IMR-90 (cell line): ENCODE results near the gene PEX7. TPM values are rescaled to one million over a fixed set of nuclear protein-coding genes. Genes with fewer than 3 reads are reported as not detected.

Experiments
- ATAC-seq: fragments of 200-7000 bp; cut with Tn5 transposase; 2 replicates; pipeline ENCODE4 v1.9.1; 2020; ENCODE audit warnings: low read depth, mild to moderate bottlenecking, moderate library complexity
- BruUV-seq: library from RNA; stranded (reverse); fragments of 400-500 nt; replicated peaks from 2 replicates; lab custom pipeline; 2021; lab: Mats Ljungman, UMichigan
- CTCF ChIA-PET: fragments of 300-600 bp; formaldehyde crosslinking; extraction: SDS; loops from one replicate; lab custom pipeline; 2021; ENCODE audit warnings: antibody characterized with exemption; lab: Yijun Ruan, JAX
- POLR2A ChIA-PET: fragments of 300-600 bp; sonication (Branson Sonifier 250); formaldehyde crosslinking; loops from one replicate; lab custom pipeline; 2022; ENCODE audit warnings: antibody characterized with exemption; ENCODE audit not compliant: unreplicated experiment; lab: Charles Lee
- DNase-seq: peaks from one replicate; pipeline ENCODE4 v3.0.0; 2013
- H2AFZ ChIP-seq: replicated peaks from 2 replicates; pipeline ENCODE3; 2013; ENCODE audit warnings: low read length, mild to moderate bottlenecking; ENCODE audit not compliant: poor library complexity
- H2AK5ac ChIP-seq: 2 replicates; pipeline ENCODE4 v1.6.1; 2013; ENCODE audit warnings: low read depth, low read length, inconsistent platforms
- H2AK9ac ChIP-seq: replicated peaks from 2 replicates; pipeline ENCODE3; 2013; ENCODE audit warnings: mild to moderate bottlenecking, low read depth, low read length, moderate library complexity; ENCODE audit not compliant: poor library complexity
- H2BK120ac ChIP-seq: 2 replicates; pipeline ENCODE4 v1.6.1; 2013; ENCODE audit warnings: low read depth, low read length, inconsistent platforms
- H2BK15ac ChIP-seq: 3 replicates; pipeline ENCODE4 v1.6.1; 2013; ENCODE audit warnings: low read depth, low read length, inconsistent platforms
- H2BK20ac ChIP-seq: 2 replicates; pipeline ENCODE4 v1.6.1; 2013; ENCODE audit warnings: low read depth, mild to moderate bottlenecking, inconsistent platforms, low read length, moderate library complexity
- H2BK5ac ChIP-seq: 2 replicates; pipeline ENCODE4 v1.6.1; 2013; ENCODE audit warnings: mild to moderate bottlenecking, low read depth, low read length, inconsistent platforms; ENCODE audit not compliant: poor library complexity, severe bottlenecking
- H3K14ac ChIP-seq: replicated peaks from 2 replicates; pipeline ENCODE4 v1.6.1; 2013; ENCODE audit warnings: low read depth, low read length, inconsistent platforms
- H3K18ac ChIP-seq: 2 replicates; pipeline ENCODE4 v1.6.1; 2013; ENCODE audit warnings: low read depth, low read length, control low read depth
- H3K23ac ChIP-seq: 2 replicates; pipeline ENCODE4 v1.6.1; 2013; ENCODE audit warnings: low read depth, low read length, inconsistent platforms
- H3K27ac ChIP-seq: 2 replicates; pipeline ENCODE4 v1.5.1; 2013; ENCODE audit warnings: mild to moderate bottlenecking, control low read depth, low read length; ENCODE audit not compliant: insufficient read depth
- H3K27me3 ChIP-seq: 2 replicates; pipeline ENCODE4 v1.6.1; 2013; ENCODE audit warnings: low read length; ENCODE audit not compliant: control insufficient read depth, insufficient read depth
- H3K36me3 ChIP-seq: 2 replicates; pipeline ENCODE4 v1.6.1; 2013; ENCODE audit warnings: low read length, mixed read lengths; ENCODE audit not compliant: control insufficient read depth, insufficient read depth
- H3K4ac ChIP-seq: 2 replicates; pipeline ENCODE4 v1.6.1; 2013; ENCODE audit warnings: low read depth, low read length, inconsistent platforms
- H3K4me1 ChIP-seq: 2 replicates; pipeline ENCODE4 v1.6.1; 2013; ENCODE audit warnings: low read length, mixed read lengths; ENCODE audit not compliant: control insufficient read depth, insufficient read depth
- H3K4me2 ChIP-seq: 2 replicates; pipeline ENCODE4 v1.6.1; 2013; ENCODE audit warnings: low read depth, mild to moderate bottlenecking, control low read depth, low read length, moderate library complexity
- H3K4me3 ChIP-seq: 2 replicates; pipeline ENCODE4 v1.5.1; 2013; ENCODE audit warnings: low read depth, mild to moderate bottlenecking, control low read depth, low read length, moderate library complexity; ENCODE audit not compliant: insufficient read depth
- H3K56ac ChIP-seq: 2 replicates; pipeline ENCODE4 v1.6.1; 2013; ENCODE audit warnings: low read length, inconsistent platforms; ENCODE audit not compliant: insufficient read depth; ENCODE audit errors: extremely low read depth
- H3K79me1 ChIP-seq, 2 experiments: 2 replicates each; pipeline ENCODE4 v1.6.1; 2013; ENCODE audit warnings: low read length in 2 of 2, inconsistent platforms in 1 of 2, low read depth in 1 of 2
- H3K9ac ChIP-seq: 2 replicates; pipeline ENCODE4 v1.6.1; 2013; ENCODE audit warnings: low read depth, low read length, control low read depth
- H3K9me1 ChIP-seq: 2 replicates; pipeline ENCODE4 v1.6.1; 2013; ENCODE audit warnings: low read length, inconsistent platforms; ENCODE audit not compliant: insufficient read depth
- H3K9me3 ChIP-seq: 2 replicates; pipeline ENCODE4 v1.6.1; 2013; ENCODE audit warnings: low read length; ENCODE audit not compliant: control insufficient read depth, insufficient read depth
- H4K20me1 ChIP-seq: 2 replicates; pipeline ENCODE4 v1.6.1; 2013; ENCODE audit warnings: low read length, inconsistent platforms; ENCODE audit not compliant: insufficient read depth
- H4K5ac ChIP-seq: 2 replicates; pipeline ENCODE4 v1.6.1; 2013; ENCODE audit warnings: mild to moderate bottlenecking, low read depth, low read length, control low read depth
- H4K8ac ChIP-seq, 2 experiments: 2 replicates each; pipeline ENCODE4 v1.6.1; 2013; ENCODE audit warnings: low read depth in 2 of 2, low read length in 2 of 2, control low read depth in 1 of 2, inconsistent platforms in 1 of 2
- H4K91ac ChIP-seq: 2 replicates; pipeline ENCODE4 v1.6.1; 2013; ENCODE audit warnings: low read depth, low read length, inconsistent platforms; ENCODE audit not compliant: insufficient read depth
- POLR2A ChIP-seq: IDR thresholded peaks from 2 replicates; pipeline ENCODE4 v1.6.1; 2012; ENCODE audit warnings: mild to moderate bottlenecking, low read depth, low read length
- WGBS, 2 experiments: methylation state at CpG; one replicate each; pipeline versions ENCODE4 v1.1.5 to v1.1.7; 2013; ENCODE audit warnings: missing lambda C conversion rate in 2 of 2; ENCODE audit not compliant: insufficient read length in 1 of 2; ENCODE audit errors: extremely low coverage in 2 of 2; 5-methylcytosine and 5-hydroxymethylcytosine counted together
- dilution Hi-C: fragments of 300-500 bp; cut with HindIII; formaldehyde crosslinking; loops from one replicate; pipeline ENCODE4 v1.14.3; 2018; ENCODE audit warnings: low sequenced_read_pairs; ENCODE audit not compliant: unreplicated experiment
- in situ Hi-C: fragments of 300-500 bp; cut with MboI; formaldehyde crosslinking; loops from 3 replicates; pipeline ENCODE4 v1.14.3; 2019; ENCODE audit warnings: low sequenced_read_pairs, inconsistent platforms, mixed read lengths
- intact Hi-C: fragments of 100-400 bp; cut with micrococcal nuclease; formaldehyde crosslinking; loops from 2 replicates; pipeline ENCODE4 v1.10.0; 2022
- polyA plus RNA-seq, 3 experiments: library from polyadenylated mRNA; depleted of rRNA; stranded (reverse); fragments of >200 nt; gene quantifications; 2 replicates each; pipeline ENCODE4 v1.2.3, GENCODE V29; 2012; ENCODE audit warnings: low replicate concordance in 1 of 3
- total RNA-seq: library from RNA; depleted of rRNA; stranded (reverse); fragments of >200 nt; gene quantifications from 2 replicates; pipeline ENCODE4 v1.2.3, GENCODE V29; 2012

The PEX7 gene
- total and polyA plus RNA-seq, 2 of the 4 experiments (the other 2 are of a cell fraction) = 5.4 to 7.0 TPM

GRCh38 chr6:136922685-136923006 lies 100.3 kb downstream of the PEX7 start:
- no peak overlapping the region for H3K9ac ChIP-seq
- peak overlapping the region; percentile 97 for H3K4me2 ChIP-seq
- H4K8ac ChIP-seq = no peak overlapping the region
- no peak overlapping the region for H4K5ac ChIP-seq
- intact Hi-C loops (no loop called here), in situ Hi-C loops (no loop called here), dilution Hi-C loops (no loop called here)
- H2BK120ac ChIP-seq = no peak overlapping the region
- no peak overlapping the region for H2BK15ac ChIP-seq
- H2AFZ ChIP-seq = peak overlapping the region; percentile 86
- H3K4me1 ChIP-seq = no peaks in the 10 kb centered on the region; the same call in 1 of the 2 replicates
- no peak overlapping the region for H3K56ac ChIP-seq
- H3K27me3 ChIP-seq = peaks cover 48% of the 10 kb centered on the region
- H3K14ac ChIP-seq = no peak overlapping the region
- ChIA-PET CTCF (interaction anchor here (0.6 to 1.0 kb wide), 2 partner anchors 56 to 86 kb away, joined by 3 read pairs; no protein-coding TSS in a partner anchor), POLR2A (no interaction called here)
- H3K9me3 ChIP-seq = no peaks in the 10 kb centered on the region
- no peak overlapping the region for H3K27ac ChIP-seq
- peak overlapping the region; percentile 46 for H3K4me3 ChIP-seq
- H3K23ac ChIP-seq = no peak overlapping the region
- no peak overlapping the region for H3K4ac ChIP-seq
- DNase-seq (no peak), ATAC-seq (peak; percentile 6; the same call in 1 of the 2 replicates)
- H3K18ac ChIP-seq = no peak overlapping the region
- H2AK5ac ChIP-seq = no peak overlapping the region
- no peak overlapping the region for H2BK20ac ChIP-seq
- H3K79me1 ChIP-seq = no peaks in the 10 kb centered on the region
- no peaks in the 10 kb centered on the region for H4K20me1 ChIP-seq
- no peak for TF ChIP-seq POLR2A
- no peaks in the 10 kb centered on the region for H3K36me3 ChIP-seq
- no peaks in the 10 kb centered on the region for H3K9me1 ChIP-seq
- no peak overlapping the region for H2AK9ac ChIP-seq
- H4K91ac ChIP-seq = no peak overlapping the region
- no peak overlapping the region for H2BK5ac ChIP-seq
- 7% methylated on average over 7 of the region's 29 CpGs; no CpG with 5 or more reads in 1 of the 2 experiments for WGBS, 2 experiments
- BruUV-seq = no TSS peak
